NCI-H2107 (cell line): ENCODE results near the gene BUD31.
"Not testable (repeated sequence)": the region's sequence is repeated elsewhere in the genome, so short reads cannot be mapped to it uniquely, and the experiment has no call there.

ENCODE experiments used
- DNase-seq: peaks from one replicate; lab custom pipeline; 2025; lab: John Stamatoyannopoulos, UW

The BUD31 gene

DNA sequence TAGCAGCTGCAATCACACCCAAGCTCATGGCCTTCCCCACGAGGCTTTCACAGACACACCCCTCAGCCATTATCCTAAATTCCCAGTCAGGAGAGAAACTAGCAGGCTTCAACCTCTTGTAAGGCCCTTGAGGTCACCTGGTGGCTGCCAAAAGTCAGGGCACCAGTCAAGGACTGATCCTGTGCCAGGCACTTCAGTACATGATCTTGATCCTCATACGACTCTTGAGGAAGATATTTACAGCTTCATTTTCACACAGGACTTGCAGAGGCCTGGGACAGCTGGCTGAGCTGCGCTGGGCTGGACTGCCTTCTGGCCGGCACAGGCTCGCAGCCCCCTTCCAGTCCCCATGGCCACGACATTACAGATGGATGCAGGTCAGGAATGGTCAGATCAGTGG lies 9.2 kb upstream of the BUD31 start:
- no peak for DNase-seq

DNA sequence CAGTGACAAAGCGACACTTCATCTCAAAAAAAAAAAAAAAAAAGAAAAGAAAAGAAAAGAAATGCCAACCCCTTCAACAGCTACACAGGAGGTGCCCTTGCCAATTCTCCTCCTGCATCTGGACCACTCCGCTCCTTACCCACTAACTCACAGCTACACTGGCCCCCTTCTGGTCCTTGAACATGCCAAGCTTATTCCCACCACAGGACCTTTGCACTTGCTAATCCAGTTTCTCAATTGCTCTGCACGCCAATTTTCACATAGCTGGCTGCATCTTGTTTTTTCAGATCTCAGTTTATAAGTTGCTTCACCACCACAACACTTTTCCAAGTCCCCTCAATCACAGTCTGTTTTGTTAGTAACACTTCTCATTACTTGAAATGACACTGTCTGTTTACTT lies 5.9 kb upstream of the BUD31 start:
- no peak for DNase-seq

DNA sequence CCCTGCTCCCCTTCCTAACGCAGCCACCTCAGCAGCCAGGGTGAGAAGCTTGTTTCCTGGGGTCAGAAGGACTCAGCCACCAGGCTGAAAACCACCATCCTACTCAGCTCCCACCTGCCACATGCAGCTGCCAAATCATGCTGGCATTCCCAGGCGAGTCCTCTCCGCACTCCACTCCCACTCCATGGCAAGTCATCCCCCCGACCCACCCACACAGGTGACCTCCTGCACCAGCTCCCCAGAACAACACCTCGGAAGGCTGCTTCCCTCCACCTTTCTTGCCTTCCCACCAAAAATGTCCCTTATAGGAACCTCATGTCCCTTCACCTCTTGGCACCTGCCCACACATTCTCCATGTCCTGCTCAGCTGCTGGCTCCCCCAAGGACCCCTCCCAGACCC lies 5.0 kb upstream of the BUD31 start:
- no peak for DNase-seq

DNA sequence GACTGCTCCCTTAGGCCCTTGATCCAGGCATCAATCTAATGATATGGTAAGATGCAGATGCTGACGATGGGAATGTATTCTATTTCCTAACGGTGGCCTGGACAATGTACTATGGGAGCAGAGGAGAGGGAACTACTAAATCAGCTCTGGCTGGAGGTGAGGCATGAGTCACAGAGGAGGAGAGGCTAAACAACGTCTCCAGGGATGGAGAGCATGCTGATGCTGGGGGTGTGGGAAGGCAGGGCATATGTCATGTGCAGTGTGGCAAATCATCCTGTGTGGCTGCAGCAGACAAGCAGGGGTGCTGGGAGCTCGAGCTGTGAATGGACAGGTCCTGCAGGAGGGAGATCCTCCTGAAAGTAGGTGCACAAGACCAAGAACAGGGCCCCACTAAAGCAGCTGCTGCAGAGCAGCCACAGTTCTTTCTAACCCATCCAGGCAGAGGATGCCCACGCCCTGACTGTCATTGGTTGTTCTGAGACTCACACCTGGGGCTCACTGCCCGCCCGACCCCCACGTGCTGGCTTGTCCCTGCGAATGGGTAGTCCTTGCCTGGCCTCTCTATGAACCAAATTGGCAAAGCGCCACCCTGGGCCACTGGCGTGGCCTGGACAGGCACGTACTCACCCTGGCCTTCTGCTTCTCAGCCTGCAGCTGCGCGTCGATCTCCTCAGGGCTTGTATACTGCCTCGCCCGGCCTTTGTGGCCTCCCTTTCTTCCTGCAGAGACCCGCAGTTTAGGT lies 4.4 kb upstream of the BUD31 start:
- DNase-seq = no peak

DNA sequence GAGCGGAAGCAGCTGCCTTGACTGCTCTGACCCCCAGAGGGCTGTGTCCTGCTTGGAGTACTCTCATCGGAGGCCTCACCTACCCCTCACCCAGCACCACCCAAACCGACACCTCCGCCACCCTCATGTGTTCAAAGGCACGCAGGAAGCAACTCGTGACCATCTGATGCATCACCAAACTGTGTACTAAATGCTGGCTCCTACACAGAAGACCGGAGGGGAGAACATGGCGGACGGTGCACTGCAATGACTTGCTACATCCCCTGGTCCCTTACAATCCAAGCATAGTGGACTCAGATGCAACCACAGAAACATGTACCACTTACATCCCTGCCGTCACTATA lies 3.8 kb upstream of the BUD31 start:
- no peak for DNase-seq

DNA sequence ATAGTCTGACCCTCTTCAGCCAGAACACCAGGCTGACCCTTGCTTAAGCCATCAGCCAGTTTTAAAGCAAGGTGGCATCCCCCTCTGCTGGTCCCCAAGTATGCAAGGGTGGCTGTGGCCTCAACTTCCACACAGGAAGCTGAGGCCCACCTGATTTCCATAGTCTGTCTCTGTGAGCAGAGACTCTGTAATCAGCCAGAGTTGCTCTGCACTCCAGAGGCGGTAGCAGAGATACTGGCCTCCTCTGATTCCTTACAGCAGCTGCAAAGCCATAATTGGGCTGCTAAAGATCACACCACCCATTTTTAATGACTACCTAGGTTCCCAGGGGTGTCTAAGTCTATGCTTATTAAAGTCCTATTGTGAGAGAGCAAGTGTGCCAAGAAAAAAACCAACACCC lies 2.2 kb upstream of the BUD31 start:
- DNase-seq = no peak

DNA sequence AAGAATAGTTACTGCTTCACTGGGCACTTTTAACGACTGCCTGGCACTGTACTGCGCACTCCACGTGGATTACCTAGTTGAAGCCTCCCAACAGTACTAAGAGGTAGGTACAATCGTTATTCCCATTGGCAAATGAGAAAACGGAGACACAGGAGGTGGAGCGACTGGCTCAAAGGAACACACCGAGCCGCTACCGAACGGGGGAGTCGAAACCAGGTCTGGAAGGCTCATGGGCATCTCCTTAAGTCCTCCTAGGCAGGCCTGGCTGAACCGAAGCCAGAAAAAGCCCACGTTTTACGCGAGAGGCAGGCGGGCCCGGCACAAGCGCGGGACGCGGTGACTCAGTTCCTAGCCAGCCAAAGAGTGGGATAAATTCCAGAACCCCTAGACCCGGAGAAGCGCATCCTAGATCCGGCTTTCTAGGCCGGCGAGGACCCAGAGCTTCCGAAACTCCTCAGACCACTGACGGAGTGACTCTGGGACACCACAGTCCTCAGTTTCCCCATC lies 844 bp upstream of the BUD31 start:
- peak; percentile 27 for DNase-seq

DNA sequence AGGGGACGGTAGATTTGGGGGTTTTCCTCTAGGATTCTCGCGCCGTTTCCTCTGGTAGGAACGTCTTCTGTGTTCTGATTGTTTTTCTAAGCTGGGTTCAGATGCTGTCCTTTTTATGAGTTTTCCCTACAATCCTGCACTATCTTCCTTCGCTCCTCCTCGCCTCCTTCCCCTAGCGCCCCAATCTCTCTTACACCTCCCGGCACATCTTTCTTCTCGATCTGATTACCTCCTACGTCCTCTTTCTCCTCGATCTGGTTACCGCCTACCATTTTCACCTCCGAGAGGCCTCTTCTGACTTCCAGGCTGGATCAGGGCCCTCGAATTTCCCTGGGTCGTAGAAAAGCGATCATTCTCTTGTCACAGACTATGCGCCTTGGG lies 413 bp downstream of the BUD31 start:
- no peak for DNase-seq

DNA sequence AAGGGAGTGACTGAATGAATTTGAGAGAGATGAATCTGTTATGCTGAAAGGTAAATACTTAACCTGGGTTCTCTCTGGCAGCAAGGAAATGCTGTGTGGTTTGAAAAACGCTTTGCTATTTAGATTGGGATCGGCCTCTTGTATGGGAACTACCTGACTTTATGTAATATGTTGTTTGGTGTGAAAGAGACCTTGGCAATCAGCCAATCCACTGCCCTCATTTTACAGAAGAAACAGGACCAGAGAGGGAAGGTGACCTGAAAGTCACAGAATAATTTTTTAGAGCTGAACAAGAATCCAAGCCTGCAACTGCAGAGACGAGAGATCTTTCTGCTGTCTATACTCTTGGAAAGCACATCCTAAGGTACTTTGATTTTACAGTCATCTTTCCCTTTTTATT lies 1.0 kb downstream of the BUD31 start:
- no peak for DNase-seq

DNA sequence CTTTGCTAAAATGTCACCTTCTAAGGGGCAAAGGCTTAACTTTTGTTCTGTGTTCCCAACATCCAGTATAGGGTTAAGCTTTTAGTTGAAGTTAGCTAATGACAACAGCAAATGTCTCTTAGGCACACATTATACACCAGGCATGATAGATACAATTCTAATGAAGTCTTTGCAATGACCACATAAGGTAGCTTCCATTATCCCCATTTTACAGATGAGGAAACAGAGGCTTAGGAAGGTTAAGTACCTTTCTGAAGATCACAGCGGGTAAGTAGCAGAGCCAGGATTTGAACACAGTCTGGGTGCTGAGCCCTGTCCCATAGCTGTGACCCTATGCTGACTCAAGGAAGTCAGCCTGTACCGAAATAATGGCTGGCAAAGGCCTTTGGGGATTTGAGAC lies 1.9 kb downstream of the BUD31 start:
- DNase-seq = no peak

DNA sequence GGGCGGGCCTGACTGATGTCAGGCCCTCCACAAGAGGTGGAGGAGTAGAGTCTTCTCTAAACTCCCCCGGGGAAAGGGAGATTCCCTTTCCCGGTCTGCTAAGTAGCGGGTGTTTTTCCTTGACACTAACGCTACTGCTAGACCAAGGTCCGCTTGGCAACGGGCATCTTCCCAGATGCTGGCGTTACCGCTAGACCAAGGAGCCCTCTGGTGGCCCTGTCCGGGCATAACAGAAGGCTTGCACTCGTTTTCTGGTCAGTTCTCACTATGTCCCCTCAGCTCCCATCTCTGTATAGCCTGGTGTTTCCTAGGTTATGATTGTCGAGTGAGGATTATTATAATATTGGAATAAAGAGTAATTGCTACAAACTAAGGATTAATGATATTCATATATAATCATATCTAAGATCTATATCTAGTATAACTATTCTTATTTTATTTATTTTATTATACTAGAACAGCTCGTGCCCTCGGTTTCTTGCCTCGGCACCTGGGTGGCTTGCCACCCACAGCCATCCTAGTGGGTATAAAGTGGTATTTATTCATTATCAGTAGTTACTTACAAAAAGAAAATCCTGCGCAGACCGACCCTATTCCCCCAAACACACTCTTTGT lies 6.9 kb downstream of the BUD31 start:
- not testable (repeated sequence) for DNase-seq

DNA sequence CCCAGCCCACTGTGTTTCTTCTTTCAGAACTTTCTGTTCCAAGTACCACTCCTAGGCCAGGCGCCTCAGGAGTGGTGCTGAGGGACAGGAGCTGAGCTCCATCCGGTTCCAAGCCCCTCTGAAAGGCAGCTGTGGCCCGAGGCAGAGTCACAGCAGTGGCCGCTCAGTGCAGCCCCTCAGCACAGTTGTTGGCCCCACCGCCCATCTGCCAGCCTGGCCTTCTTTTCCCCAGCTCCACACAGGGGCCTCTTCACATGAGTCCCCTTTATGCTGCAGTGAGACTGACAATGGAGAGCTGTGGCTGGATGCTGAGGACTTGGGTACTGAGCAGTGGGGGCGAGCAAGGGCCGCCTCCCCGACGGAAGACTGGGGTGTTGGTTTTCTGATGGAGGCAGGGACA lies 9.5 kb downstream of the BUD31 start:
- no peak for DNase-seq

DNA sequence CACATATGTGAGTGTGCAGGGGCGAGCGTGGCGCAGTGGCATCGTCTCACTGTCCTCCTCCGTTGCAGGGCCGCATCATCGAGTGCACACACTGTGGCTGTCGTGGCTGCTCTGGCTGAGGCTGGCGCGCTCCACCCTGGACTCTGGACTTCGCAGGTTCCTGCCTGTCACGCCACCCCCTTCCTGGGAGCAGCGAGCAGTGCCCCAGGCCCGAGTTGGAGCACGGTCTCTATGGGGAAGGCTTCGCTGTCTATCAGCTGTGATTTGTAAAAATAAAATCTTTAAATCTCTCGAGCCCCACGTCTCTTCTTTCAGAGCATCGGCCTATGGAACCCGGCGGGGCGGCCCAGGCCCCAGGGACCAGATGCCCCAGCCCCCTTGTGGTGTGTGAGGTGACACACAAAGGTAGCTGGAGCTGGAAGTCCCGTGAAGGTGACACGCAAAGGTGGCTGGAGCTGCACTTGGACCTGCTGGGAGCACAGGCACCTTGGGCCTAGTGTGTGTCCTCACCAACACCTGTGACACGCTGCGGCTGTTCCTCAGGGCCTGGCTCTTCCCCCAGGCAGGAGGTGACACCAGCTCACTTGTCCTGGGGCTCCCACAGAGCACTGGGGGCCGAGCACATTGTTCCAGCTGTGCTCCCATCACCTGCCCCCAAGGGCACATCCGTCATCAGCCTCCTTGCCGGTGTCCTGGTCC lies 10.7 kb downstream of the BUD31 start:
- DNase-seq = no peak

DNA sequence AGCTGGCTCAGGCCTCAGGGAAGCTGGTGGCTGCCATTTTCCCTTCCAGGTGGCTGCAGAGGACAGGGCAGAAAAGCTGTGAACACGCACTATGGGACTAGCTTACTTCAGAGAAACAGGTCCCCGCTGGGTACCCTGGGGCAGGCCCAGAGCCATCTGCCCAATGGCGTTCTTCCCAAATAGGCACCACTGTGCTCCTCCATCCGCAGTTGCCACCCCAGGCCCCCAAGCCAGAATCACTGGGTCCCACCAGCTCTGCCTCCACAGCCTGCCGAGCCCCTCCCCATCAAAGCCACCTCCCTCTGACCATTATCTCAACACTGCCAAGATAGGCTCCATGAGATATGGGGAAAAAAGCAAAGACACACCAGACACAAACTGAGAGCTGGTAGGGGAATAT lies 11.4 kb downstream of the BUD31 start:
- no peak for DNase-seq

DNA sequence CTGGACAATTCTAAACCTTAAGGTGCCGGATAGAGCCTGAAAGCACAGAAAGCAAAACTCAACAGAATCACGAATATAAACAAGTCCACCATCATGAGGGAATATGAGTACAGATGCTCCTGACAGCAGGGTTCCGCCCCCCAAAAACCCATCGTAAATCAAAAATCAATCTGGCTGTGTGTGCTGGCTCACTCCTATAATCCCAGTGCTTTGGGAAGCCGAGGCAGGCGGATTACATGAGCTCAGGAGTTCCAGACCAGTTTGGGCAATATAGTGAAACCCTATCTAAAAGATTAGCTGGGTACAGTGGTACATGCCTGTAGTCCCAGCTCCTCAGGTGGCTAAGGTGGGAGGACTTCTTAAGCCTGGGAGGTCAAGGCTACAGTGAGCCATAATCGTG lies 12.2 kb downstream of the BUD31 start:
- DNase-seq = no peak

DNA sequence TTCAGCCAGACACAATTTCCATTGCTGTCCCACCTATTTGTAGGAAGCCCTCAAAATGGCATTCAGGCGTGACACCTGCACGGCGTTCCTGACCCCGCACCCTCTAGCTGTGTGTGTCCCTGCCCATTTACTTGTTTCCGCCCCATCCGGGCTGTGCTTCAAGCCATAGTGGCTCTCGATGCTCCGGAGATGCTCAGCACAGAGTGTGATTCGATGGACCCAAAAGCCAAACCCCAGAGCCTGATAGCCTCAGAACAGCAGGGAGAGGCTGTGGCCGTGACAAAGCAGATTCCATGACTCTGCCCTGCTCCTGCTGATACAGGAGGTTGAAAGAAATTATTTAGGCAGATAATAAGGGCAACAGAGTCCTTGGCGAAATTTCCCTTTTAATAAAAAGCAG lies 13.4 kb downstream of the BUD31 start:
- DNase-seq = no peak

DNA sequence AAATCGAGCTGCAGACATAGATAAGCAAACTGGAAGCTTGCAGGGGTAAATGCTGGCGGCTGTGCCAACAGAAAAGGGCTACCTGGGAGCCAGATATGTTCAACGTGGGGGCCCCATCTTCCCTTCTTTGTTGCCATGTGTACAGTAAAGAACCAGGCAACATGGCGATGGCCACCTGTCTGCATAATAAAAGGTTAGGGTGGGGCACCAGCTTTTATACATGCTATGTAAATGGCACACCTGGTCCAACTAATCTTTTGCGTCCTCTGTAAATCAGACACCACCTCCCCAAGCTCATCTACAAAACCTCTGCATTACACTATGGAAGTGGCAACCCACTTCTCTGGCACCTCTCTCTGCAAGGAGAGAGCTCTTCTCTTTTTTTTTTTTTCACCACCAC lies 13.9 kb downstream of the BUD31 start:
- DNase-seq = no peak

DNA sequence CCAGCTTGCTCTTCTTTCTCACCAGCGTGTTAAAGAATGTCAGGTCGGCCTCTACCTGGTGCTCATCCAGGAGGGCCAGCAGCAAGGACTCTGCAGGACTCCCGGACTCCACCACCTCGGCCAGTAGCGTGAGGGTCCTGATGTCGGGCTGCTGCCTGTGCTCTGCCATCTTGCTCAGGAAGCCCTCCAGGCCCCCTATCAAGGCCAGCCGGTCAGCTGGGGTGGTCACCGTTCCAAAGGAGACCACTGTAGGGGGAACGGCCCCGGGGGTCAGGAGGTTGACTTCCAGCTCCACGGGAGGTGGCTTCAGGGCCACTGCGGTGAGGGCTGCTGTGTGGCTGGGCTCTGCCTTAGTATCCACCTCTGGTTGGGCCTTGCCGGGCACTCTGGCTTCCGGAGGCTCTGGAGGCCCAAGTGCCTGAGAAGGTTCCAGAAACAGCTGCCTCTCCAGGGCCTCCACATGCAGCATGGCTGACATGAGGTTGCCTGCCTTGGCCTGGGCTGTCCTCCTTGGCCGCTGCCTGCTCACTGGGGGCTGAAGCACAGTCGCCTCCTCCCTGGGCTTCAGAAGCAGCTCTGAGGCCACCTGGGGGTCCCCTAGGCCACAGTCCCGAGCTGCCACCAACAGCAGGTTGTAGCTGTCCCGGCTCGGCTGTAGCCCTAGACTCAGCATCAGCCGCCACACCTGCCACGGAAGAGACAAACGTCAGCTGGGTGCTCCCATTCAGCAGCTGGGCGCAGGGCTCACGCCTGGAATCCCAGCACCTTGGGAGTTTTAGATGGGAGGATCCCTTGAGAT lies 16.4 kb downstream of the BUD31 start:
- no peak for DNase-seq

DNA sequence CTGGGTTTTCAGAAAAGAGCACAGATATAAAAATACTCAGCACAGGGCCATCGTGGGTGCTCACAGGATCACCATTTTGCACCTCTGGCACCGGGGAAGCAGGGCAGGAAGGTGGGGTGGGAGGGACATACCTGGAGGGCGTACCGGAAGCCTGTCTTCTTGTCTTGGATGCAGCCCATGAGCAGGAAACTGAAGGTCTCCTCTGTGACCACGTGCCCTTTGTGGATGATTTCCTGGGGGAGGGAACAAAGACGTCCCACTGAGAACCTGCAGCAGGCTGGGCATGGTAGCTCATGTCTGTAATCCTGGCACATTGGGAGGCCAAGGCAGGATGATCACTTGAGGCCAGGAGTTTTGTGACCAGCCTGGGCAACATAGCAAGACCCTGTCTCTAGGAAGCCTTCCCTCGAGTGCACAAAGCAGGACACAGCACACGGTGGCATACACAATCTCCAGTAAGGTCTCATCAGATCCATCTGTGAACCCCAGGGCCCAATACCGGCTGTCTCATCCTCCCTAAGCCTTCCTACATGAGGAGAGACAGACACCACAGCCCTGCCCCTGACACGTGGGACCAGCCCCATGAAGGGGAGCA lies 20.3 kb downstream of the BUD31 start:
- no peak for DNase-seq

DNA sequence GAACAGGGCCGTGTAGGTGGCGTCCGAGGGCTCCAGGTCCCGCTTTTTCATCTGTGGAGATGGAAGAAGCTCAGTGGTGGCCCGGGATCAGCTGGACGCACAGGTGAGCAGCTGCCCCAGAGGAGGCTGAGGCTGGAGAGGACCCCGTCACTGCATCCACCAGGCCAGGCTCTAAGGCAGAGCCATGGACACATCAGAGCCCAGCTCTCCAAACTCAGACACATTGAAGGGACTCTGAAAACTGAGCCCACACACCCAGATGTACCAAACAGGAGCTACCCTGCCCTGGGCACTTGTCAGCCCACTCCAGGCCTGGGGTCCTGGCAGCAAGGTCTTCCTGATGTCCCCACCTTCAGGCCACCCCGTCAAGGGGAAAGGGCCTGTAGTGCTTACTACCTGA lies 21.0 kb downstream of the BUD31 start:
- DNase-seq = no peak

DNA sequence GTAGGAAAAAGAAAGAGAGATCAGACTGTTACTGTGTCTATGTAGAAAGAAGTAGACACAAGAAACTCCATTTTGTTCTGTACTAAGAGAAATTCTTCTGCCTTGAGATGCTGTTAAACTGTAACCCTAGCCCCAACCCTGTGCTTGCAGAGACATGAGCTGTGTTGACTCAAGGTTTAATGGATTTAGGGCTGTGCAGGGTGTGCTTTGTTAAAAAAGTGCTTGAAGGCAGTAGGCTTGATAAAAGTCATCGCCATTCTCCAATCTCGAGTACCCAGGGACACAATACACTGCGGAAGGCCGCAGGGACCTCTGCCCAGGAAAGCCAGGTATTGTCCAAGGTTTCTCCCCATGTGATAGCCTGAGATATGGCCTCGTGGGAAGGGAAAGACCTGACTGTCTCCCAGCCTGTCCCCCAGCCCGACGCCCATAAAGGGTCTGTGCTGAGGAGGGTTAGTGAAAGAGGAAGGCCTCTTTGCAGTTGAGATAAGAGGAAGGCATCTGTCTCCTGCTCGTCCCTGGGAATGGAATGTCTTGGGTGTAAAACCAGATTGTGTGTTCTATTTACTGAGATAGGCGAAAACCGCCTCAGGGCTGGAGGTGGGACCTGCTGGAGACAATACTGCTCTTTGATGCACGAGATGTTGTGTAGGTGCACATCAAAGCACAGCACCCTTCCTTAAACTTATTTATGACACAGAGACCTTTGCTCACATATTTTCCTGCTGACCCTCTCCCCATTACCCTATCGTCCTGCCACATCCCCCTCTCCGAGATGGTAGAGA lies 23.2 kb downstream of the BUD31 start:
- not testable (repeated sequence) for DNase-seq
